NCI-H82 treated with DMSO at 0.1 percent for 48 hours (cell line): Measurements from ENCODE around the gene GLIPR1.
"Not testable (repeated sequence)": the region's sequence is repeated elsewhere in the genome, so short reads cannot be mapped to it uniquely, and the experiment has no call there.

Experiments
- DNase-seq: peaks from one replicate; lab custom pipeline; 2025; ENCODE audit not compliant: unreplicated experiment; lab: John Stamatoyannopoulos, UW

GLIPR1 gene

GRCh38 chr12:75480469-75480949 is at the start of gene GLIPR1:
TSS of gene GLIPR1 (plus strand) at chr12:75480755. CDS start at chr12:75480881, 126 bp downstream.
- DNase-seq, result no peak

DNA sequence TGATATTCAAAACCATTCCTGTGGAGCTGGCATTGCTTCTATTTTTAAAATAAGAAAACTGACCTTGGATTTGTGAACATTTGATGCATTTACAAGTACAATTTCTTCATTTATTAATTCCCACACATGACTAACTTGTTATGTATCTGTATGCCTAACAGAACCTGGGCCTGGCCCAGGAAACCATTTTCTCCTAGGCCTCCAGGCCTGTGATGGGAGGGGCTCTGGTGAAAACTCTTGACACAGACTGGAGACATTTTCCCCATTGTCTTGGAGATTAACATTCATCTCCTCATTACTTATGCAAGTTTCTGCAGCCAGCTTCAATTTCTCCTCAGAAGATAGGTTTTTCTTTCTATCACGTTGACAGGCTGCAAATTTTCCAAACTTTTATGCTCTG is 47.6 kb upstream of the GLIPR1 start:
- no peak for DNase-seq

GRCh38 chr12:75437564-75437963 is 43.0 kb upstream of the GLIPR1 start:
- DNase-seq, result no peak

DNA sequence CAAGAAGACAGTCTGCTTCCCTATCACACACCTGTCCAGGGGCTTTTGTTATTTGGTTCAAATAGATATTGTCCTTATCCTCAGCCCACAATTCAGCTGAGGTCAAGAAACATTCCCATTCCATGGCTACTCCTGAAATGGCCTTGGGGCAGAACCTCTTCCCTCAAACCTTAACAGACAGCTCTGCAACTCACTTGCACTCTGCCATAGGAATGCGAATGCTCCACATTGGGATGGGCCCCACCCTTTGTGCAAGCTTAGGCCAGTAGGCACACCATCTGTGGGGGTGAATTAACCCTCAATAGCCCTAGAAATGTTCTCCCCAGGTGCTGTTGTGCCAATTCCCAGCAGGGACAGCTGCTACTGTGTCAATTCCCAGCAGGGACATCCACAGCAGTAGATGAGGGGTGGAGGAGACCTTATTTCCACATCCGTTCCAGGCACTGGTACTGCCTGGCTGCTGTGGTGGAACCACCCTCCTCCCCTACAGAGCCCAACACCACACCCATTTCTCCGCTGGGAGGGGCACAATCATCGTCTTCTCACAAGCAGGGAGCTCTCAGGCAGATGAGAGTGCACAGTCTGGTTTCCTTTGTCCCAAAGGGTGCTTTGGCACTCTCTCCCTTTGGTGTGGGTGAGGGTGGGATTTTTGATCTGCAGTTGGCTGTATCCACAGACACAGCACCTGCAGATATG is 42.3 kb upstream of the GLIPR1 start:
- DNase-seq, result no peak

GRCh38 chr12:75439048-75439447 is 41.5 kb upstream of the GLIPR1 start:
- no peak for DNase-seq

GRCh38 chr12:75439930-75440329 is 40.6 kb upstream of the GLIPR1 start:
- DNase-seq, result no peak

GRCh38 chr12:75441687-75442449 is 38.7 kb upstream of the GLIPR1 start:
- DNase-seq, result not testable (repeated sequence)

GRCh38 chr12:75442454-75442853 is 38.1 kb upstream of the GLIPR1 start:
- not testable (repeated sequence) for DNase-seq

DNA sequence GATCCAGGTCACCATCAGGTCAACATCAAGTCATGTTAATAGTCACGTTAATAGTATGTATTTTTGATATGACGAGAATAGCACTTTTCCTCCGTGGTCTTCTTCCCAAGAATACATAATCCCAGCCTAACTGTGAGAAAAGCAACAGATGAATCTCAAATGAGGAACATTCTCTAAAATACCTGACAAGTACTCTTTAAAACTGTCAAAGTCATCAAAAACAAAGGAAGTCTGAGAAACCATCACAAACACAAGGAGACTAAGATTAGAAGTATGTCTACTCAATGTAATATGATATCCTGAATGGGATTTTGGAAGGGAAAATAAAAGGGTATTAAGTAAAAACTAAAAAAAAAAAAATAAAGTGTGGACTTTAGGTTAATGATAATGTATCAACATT is 36.8 kb upstream of the GLIPR1 start:
- DNase-seq, result no peak

DNA sequence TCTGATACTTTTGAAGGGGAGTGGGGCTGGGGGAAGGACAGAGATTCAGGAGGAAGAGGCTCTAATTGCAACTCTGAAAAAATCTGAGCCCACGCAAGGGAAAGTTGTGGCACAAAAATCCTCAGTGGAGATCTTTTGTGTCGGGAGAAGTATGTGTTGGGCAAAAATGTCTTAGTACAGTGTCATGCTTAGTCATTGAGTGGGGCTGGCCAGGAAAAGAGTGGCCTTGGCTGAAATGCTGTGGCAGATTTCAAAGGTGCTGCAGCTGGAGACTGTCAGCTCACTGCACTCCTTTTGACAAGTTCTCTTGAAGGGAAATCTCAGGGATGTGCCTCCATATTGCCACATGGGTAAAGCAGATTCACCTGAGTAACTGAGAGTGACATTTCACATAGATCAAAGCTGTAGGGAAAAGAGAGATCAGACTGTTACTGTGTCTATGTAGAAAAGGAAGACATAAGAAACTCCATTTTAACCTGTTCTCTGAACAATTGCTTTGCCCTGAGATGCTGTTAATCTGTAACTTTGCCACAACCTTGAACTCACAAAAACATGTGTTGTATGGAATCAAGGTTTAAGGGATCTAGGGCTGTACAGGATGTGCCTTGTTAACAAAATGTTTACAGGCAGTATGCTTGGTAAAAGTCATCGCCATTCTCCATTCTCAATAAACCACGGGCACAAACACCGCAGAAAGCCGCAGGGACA is 36.0 kb upstream of the GLIPR1 start:
- DNase-seq, result no peak

- DNase-seq, result not testable (repeated sequence)
Observed at GRCh38 chr12:75445137-75445507, 35.4 kb upstream of the GLIPR1 start.

- DNase-seq, result no peak
Observed at GRCh38 chr12:75446857-75447256, 33.7 kb upstream of the GLIPR1 start.

DNA sequence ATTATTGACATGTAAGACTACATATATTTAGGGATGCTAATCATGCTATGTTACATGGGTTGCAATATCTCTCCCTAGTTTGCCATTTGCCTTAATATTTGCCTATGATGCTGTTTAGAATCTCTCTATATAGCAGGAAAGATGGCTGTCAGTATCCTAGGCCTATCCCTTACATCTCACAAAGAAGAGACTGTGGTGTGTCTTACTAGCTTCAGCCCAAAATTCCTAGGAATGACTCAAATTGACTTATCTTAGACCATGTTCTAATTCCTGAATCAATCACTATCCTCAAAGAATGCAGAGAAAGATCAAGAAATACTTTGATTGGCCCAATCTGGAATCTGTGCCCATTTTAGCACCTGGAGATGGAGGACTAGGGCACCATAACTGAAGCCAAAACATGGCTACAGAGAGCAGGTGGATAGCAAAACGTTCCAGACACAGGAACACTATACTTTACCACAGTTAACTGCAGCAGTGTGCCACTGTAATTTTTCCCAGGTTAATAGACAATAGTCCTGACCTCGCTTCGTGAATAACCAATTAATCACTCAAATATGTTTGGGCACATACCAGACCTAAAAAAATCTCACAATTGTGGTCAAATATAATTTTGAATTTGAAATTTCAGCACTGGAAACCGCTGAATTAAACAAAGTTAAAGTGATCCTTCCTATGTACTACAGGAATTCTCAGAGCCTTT is 32.7 kb upstream of the GLIPR1 start:
- no peak for DNase-seq

DNA sequence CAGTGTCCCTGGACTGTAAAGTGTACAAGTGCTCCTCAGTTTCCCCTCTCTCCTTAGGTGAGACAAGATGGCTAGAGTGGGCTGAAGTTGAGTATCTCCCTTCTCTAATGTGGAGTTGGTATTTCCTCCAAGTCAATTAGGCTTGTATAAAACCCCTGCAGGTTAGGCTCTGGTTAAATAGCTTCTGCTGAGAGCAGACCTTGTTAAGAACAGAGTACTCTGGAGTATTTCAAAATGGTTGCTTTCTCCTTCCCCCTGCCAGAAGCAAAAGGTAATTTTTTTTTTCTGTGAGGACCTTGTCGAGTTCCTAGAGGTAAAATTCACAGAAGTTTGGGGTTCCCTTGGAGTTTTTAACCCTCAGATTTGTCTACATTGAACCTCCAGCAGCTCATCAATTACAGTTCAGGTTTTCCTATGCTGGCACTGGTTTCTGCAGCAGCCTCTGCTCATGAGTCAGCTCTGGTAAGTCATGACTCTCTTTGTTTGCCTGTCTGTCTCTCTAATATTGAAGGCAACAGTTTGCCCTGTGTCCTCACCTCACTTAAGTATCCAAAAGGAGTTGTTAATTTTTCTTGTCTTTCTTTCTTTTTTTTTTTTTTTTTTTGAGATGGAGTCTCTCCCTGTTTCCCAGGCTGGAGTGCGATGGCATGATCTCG is 27.8 kb upstream of the GLIPR1 start:
- no peak for DNase-seq

GRCh38 chr12:75455839-75456238 is 24.7 kb upstream of the GLIPR1 start:
- no peak for DNase-seq

GRCh38 chr12:75457191-75457590 is 23.4 kb upstream of the GLIPR1 start:
- DNase-seq, result no peak

DNA sequence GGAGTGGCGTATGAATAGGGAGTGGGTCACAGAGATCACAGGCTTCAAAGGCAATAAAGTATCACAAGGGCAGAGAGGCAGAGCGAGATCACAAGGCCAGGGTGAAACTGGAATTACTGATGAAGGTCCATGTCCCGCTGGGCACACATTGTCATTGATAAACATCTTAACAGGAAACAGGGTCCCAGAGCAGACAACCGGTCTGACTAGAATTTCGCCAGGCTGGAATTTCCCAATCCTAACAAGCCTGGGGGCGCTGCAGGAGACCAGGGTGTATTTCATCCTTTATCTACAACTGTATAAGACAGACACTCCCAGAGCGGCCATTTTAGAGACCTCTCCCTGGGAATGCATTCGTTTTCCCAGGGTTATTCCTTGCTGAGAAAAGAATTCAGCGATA is 22.7 kb upstream of the GLIPR1 start:
- DNase-seq, result not testable (repeated sequence)

DNA sequence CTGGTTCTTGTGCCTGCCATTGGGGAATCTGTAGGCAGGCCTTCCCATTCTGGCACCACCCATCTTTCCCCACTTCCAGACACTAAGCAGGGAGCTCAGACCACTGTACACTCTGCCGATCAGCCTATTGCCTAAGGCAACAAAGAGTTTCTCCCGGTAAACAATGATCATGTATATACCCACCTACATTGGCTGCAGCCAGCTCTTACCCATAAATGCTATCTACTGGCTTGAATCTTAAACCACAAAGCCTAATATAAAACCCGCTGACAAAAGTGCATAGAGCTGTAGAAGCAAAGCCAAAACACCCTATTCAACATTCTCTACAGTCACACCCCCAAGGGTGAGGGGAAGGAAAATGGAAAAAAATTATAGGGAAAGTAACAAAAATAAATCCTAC is 20.8 kb upstream of the GLIPR1 start:
- DNase-seq, result no peak

GRCh38 chr12:75460204-75460603 is 20.4 kb upstream of the GLIPR1 start:
- DNase-seq, result no peak
